ENCODE data around the gene KRTAP9-7.
A peak's percentile ranks its signal among the peaks of the same experiment; 100 is the strongest.

KRTAP9-7 gene

GRCh38 chr17:41322094-41322902, 46.8 kb downstream of the KRTAP9-7 start:
- peak; percentile 30 for DNase-seq (ENCODE audit: low read depth)

GRCh38 chr17:41322903-41323895, 47.7 kb downstream of the KRTAP9-7 start:
- DNase-seq (ENCODE audit: low read depth), result no peak

- no peak for DNase-seq (ENCODE audit: low read depth)
These were observed 48.9 kb downstream of the KRTAP9-7 start for GRCh38 chr17:41324180-41325075.

GRCh38 chr17:41325126-41325525, 49.6 kb downstream of the KRTAP9-7 start:
- no peak for DNase-seq (ENCODE audit: low read depth)

- no peak for DNase-seq (ENCODE audit: low read depth)
These were observed 50.1 kb downstream of the KRTAP9-7 start for GRCh38 chr17:41325611-41326010.
